ENCODE results near the gene PRRX2. TPM values are rescaled to one million over a fixed set of nuclear protein-coding genes. Genes with fewer than 3 reads are reported as not detected.

PRRX2 gene
- total RNA-seq, 1 donor from 2014 or later, result not detected

DNA sequence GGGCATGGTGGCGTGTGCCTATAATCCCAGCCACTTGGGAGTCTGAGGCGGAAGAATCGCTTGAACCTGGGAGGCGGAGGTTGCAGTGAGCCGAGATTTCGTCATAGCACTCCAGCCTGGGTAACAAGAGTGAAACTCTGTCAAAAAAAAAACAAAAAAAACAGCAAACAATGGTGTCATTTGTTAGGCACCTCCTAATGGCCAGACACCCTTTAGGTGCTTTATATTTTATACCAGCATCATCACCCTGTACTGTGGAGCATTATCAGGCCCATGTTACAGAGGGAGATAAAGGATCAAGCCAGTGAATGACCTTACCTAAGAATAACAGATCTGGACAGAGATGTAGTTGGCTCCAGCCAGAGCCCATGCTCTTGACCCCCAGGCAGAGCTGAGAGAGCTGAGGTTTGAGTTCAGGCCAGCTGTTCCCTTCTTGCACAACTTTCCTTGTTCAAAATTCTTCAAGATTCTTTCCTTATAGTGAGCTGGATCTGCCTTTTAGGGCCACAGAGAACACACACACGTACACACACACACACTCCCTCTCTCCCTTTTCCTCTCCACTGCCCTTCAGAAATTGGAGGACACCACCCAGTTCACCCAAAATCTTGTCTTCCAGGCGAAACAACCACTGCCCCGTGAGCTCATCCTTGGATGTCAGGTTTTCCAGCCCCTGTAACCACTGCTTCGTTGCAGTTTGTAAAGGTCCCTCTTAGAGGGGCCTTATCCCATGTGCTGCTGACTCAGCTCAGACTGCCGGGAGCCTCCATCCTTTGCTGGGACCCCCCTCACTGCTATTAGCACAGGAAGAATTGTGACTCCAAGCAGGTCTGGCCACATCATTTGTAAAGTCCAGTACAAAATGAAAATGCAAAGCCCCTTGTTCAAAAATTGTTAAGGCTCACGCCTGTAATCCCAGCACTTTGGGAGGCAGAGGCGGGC lies 97.8 kb downstream of the PRRX2 start:
- Mint-ChIP-seq H3K27me3 (peaks cover 15% of the 10 kb centered on the region), H3K4me1 (no peaks in the 10 kb centered on the region), H3K27ac (no peak overlapping the region), H3K4me3 (no peak overlapping the region), H3K9me3 (no peaks in the 10 kb centered on the region), H3K36me3 (ENCODE audit: low read depth) (no peaks in the 10 kb centered on the region)
- TF ChIP-seq, protein P1, sequence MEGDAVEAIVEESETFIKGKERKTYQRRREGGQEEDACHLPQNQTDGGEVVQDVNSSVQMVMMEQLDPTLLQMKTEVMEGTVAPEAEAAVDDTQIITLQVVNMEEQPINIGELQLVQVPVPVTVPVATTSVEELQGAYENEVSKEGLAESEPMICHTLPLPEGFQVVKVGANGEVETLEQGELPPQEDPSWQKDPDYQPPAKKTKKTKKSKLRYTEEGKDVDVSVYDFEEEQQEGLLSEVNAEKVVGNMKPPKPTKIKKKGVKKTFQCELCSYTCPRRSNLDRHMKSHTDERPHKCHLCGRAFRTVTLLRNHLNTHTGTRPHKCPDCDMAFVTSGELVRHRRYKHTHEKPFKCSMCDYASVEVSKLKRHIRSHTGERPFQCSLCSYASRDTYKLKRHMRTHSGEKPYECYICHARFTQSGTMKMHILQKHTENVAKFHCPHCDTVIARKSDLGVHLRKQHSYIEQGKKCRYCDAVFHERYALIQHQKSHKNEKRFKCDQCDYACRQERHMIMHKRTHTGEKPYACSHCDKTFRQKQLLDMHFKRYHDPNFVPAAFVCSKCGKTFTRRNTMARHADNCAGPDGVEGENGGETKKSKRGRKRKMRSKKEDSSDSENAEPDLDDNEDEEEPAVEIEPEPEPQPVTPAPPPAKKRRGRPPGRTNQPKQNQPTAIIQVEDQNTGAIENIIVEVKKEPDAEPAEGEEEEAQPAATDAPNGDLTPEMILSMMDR (IDR thresholded peaks at IDR 0.05), result no peak
- POLR2A ChIA-PET, result no interaction called here
- ATAC-seq (ENCODE audit: low read depth) (no peak), DNase-seq (no peak)
- CTCF ChIA-PET, result no interaction called here
- intact Hi-C loops (cut with micrococcal nuclease), result no loop called here

DNA sequence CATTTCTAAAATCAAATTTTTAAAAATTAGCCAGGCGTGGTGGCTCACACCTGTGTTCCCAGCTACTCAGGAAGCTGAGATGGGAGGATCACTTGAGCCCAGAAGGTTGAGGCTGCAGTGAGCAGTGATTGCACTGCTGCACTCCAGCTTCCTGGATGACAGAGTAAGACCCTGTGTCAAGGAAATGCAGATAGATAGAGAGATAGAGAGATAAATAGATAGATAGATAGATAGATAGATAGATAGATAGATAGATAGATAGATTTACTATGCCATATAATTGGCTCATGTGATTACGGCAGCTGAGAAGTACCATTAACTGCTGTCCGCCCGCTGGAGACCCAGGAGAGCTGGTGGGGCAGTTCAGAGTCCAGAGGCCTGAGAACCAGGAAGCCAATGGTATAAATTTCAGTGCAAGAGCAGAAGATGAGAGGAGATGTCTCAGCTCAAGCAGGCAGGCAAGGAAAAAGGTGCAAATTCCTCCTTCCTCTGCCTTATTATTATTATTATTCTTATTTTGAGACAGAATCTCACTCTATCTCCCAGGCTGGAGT lies 100.4 kb downstream of the PRRX2 start:
- CTCF ChIA-PET, result no interaction called here
- ATAC-seq (ENCODE audit: low read depth) (no peak), DNase-seq (no peak)
- TF ChIP-seq, protein P1 (IDR thresholded peaks at IDR 0.05), result no peak
- Mint-ChIP-seq H3K27me3 (peaks cover 7% of the 10 kb centered on the region), H3K4me1 (no peaks in the 10 kb centered on the region), H3K36me3 (ENCODE audit: low read depth) (no peaks in the 10 kb centered on the region), H3K27ac (no peak overlapping the region), H3K4me3 (no peak overlapping the region), H3K9me3 (no peaks in the 10 kb centered on the region)
- intact Hi-C loops (cut with micrococcal nuclease), result no loop called here
- POLR2A ChIA-PET, result no interaction called here

DNA sequence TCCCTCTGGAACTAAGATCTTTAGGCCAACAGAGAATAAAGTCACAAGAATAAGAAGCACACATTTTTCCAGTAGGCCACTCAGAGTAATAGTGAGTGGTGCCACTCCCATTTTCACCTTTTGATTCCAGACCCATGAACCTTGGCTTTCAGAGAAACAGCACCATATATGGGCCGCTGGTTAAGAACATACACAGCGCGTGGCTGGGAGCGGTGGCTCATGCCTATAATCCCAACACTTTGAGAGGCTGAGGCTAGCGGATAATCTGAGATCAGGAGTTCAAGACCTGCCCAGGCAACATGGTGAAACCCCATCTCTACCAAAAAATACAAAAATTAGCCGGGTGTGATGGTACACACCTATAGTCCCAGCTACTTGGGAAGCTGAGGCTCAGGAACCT lies 103.0 kb downstream of the PRRX2 start:
- Mint-ChIP-seq H3K4me1 (no peaks in the 10 kb centered on the region), H3K9me3 (no peaks in the 10 kb centered on the region), H3K36me3 (ENCODE audit: low read depth) (no peaks in the 10 kb centered on the region), H3K27ac (no peak overlapping the region), H3K4me3 (no peak overlapping the region), H3K27me3 (peaks cover 3% of the 10 kb centered on the region)
- intact Hi-C loops (cut with micrococcal nuclease), result no loop called here
- no peak for ATAC-seq (ENCODE audit: low read depth)
- CTCF ChIA-PET, result interaction anchor here (1.5 kb wide), 1 partner anchor 31 kb away, joined by 5 read pairs; no protein-coding TSS in a partner anchor
- DNase-seq, result no peak
- TF ChIP-seq, protein P1 (IDR thresholded peaks at IDR 0.05), result no peak
- POLR2A ChIA-PET, result no interaction called here

DNA sequence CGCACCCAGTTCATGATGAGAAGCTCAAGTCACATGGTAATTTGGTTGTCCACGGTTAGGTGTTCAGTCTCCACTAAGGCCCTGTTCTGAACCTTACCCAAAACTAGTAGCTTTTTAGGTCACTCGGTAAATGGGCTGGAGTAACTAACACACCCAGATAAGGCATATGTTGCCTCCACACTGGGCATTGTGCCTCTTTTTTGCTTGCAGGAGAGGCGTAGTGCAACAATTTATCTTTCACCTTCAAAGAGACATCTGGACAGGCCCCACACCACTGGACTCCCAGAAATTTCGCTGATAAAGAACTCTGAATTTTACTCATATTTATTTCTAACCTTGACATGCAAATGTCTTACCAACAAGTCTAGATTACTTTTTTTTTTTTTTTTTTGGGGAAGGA lies 104.2 kb downstream of the PRRX2 start:
- intact Hi-C loops (cut with micrococcal nuclease), result no loop called here
- Mint-ChIP-seq H3K36me3 (ENCODE audit: low read depth) (no peaks in the 10 kb centered on the region), H3K9me3 (no peaks in the 10 kb centered on the region), H3K4me3 (no peak overlapping the region), H3K27me3 (peaks cover 7% of the 10 kb centered on the region), H3K27ac (no peak overlapping the region), H3K4me1 (no peaks in the 10 kb centered on the region)
- ChIA-PET CTCF (no interaction called here), POLR2A (no interaction called here)
- no peak for DNase-seq
- ATAC-seq (ENCODE audit: low read depth), result no peak
- TF ChIP-seq, protein P1 (IDR thresholded peaks at IDR 0.05), result no peak

DNA sequence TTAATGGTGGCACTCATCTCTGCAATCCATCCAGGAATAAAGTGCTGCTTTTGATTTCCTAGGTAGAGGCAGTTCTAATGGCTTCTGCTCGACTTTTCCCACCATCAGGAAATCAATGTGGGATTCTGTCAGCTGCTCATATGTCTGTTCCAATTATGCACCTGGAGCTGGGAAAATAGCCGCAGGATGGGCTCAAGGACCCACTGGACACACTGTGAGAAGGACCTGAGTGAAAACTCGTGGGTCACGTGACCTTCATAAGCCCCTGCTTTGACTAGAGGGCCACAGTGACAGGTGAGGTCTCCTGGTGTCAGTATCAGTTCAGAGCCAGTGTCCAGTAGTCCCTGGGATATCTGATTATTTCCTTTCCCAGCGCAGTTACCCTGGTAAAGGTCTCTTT lies 105.3 kb downstream of the PRRX2 start:
- ATAC-seq (ENCODE audit: low read depth) (no peak), DNase-seq (no peak)
- Mint-ChIP-seq H3K4me3 (no peak overlapping the region), H3K27ac (no peak overlapping the region), H3K27me3 (peaks cover 10% of the 10 kb centered on the region), H3K9me3 (no peaks in the 10 kb centered on the region), H3K4me1 (no peaks in the 10 kb centered on the region), H3K36me3 (ENCODE audit: low read depth) (no peaks in the 10 kb centered on the region)
- CTCF ChIA-PET, result no interaction called here
- TF ChIP-seq, protein P1 (IDR thresholded peaks at IDR 0.05), result no peak
- intact Hi-C loops (cut with micrococcal nuclease), result no loop called here
- POLR2A ChIA-PET, result no interaction called here
